NCI-H82 treated with DMSO at 0.1 percent for 48 hours (cell line): ENCODE measurements around the gene PFDN2.

ENCODE experiments used
- DNase-seq: peaks from one replicate; lab custom pipeline; 2025; ENCODE audit not compliant: unreplicated experiment; lab: John Stamatoyannopoulos, UW

The PFDN2 gene

GRCh38 chr1:161106431-161106830, 11.4 kb downstream of the PFDN2 start:
- DNase-seq: no peak

- no peak for DNase-seq
Measured at GRCh38 chr1:161100556-161100955, 17.3 kb downstream of the PFDN2 start.

- DNase-seq: no peak
Measured at GRCh38 chr1:161099090-161099802, 18.6 kb downstream of the PFDN2 start.

GRCh38 chr1:161098210-161099068, 19.4 kb downstream of the PFDN2 start, which contains the start of gene KLHDC9:
KLHDC9 (plus strand) TSS chr1:161098361; CDS start chr1:161098536, 175 bp downstream.
- DNase-seq: peak; percentile 73

GRCh38 chr1:161096530-161096929, 21.3 kb downstream of the PFDN2 start:
- no peak for DNase-seq

GRCh38 chr1:161096015-161096414, 21.8 kb downstream of the PFDN2 start:
- no peak for DNase-seq

GRCh38 chr1:161095230-161095629, 22.6 kb downstream of the PFDN2 start:
- no peak for DNase-seq

- no peak for DNase-seq
Measured at GRCh38 chr1:161094481-161094880, 23.4 kb downstream of the PFDN2 start.

- no peak for DNase-seq
Measured at GRCh38 chr1:161092621-161093028, 25.2 kb downstream of the PFDN2 start.

GRCh38 chr1:161091796-161092507, 25.9 kb downstream of the PFDN2 start:
- no peak for DNase-seq

GRCh38 chr1:161091093-161091492, 26.7 kb downstream of the PFDN2 start:
- DNase-seq: no peak

GRCh38 chr1:161090617-161091016, 27.2 kb downstream of the PFDN2 start:
- no peak for DNase-seq

- DNase-seq: no peak
Measured at GRCh38 chr1:161089938-161090337, 27.9 kb downstream of the PFDN2 start.

- DNase-seq: no peak
Measured at GRCh38 chr1:161089251-161089924, 28.4 kb downstream of the PFDN2 start, which contains the start of gene NECTIN4. NECTIN4 (minus strand) TSS chr1:161089558; CDS start chr1:161089296, 262 bp downstream.

- no peak for DNase-seq
Measured at GRCh38 chr1:161088587-161089110, 29.2 kb downstream of the PFDN2 start.

- DNase-seq: no peak
Measured at GRCh38 chr1:161086457-161086856, 31.4 kb downstream of the PFDN2 start.

GRCh38 chr1:161085165-161085564, 32.7 kb downstream of the PFDN2 start:
- DNase-seq: no peak

GRCh38 chr1:161084597-161084988, 33.2 kb downstream of the PFDN2 start:
- DNase-seq: no peak

- DNase-seq: no peak
Measured at GRCh38 chr1:161083748-161084596, 33.9 kb downstream of the PFDN2 start.
